GM12875 (cell line): ENCODE results near the gene WNT11.

Source experiments
- H3K4me3 ChIP-seq: one replicate; pipeline ENCODE4 v1.5.1; 2011; ENCODE audit warnings: low read depth, low read length, control low read depth
- CTCF ChIP-seq: IDR thresholded peaks from 2 replicates; pipeline ENCODE4 v1.5.1; 2011; ENCODE audit warnings: low read depth, mild to moderate bottlenecking, control low read depth, inconsistent platforms, low read length, moderate library complexity, borderline replicate concordance; ENCODE audit not compliant: insufficient read depth

Gene WNT11

GRCh38 chr11:76215941-76216340 is 9.6 kb upstream of the WNT11 start:
- no peak for TF ChIP-seq CTCF

GRCh38 chr11:76214968-76215548 is 8.8 kb upstream of the WNT11 start:
- no peak overlapping the region for H3K4me3 ChIP-seq
- TF ChIP-seq CTCF = no peak

More at GRCh38 chr11:76215941-76216340, 9.6 kb upstream of the WNT11 start:
- no peak overlapping the region for H3K4me3 ChIP-seq

GRCh38 chr11:76214186-76214585 is 7.9 kb upstream of the WNT11 start:
- TF ChIP-seq CTCF = no peak
- H3K4me3 ChIP-seq = no peak overlapping the region

GRCh38 chr11:76212086-76213035 is 6.1 kb upstream of the WNT11 start:
- H3K4me3 ChIP-seq = no peak overlapping the region
- no peak for TF ChIP-seq CTCF

GRCh38 chr11:76210931-76211851 is 4.9 kb upstream of the WNT11 start:
- no peak overlapping the region for H3K4me3 ChIP-seq
- no peak for TF ChIP-seq CTCF

- H3K4me3 ChIP-seq = no peak overlapping the region
- no peak for TF ChIP-seq CTCF
Observed at GRCh38 chr11:76209973-76210930, 4.0 kb upstream of the WNT11 start.
